Suprapubic skin (tissue), 3 donors: ENCODE results near the gene BMP2K.

ENCODE experiments used
- POLR2AphosphoS5 ChIP-seq, 3 donors: sonication (generic); formaldehyde crosslinking; IDR thresholded peaks; one replicate each; pipeline ENCODE4 v1.6.1; 2017; ENCODE audit warnings: antibody characterized with exemption in 3 of 3
- TF ChIP-seq, protein P1 (sequence below), 2 donors: fragments of 200-600 bp in 1 of 2; fragments of 450-650 bp in 1 of 2; sonication (generic) in 1 of 2; IDR thresholded peaks; one replicate each; pipeline ENCODE4 v1.5.1; 2016 to 2019; ENCODE audit warnings: antibody characterized with exemption in 2 of 2, mild to moderate bottlenecking in 1 of 2, moderate library complexity in 1 of 2

GRCh38 chr4:78939667-78940008 lies 163.5 kb downstream of the BMP2K start:
- TF ChIP-seq, protein P1, sequence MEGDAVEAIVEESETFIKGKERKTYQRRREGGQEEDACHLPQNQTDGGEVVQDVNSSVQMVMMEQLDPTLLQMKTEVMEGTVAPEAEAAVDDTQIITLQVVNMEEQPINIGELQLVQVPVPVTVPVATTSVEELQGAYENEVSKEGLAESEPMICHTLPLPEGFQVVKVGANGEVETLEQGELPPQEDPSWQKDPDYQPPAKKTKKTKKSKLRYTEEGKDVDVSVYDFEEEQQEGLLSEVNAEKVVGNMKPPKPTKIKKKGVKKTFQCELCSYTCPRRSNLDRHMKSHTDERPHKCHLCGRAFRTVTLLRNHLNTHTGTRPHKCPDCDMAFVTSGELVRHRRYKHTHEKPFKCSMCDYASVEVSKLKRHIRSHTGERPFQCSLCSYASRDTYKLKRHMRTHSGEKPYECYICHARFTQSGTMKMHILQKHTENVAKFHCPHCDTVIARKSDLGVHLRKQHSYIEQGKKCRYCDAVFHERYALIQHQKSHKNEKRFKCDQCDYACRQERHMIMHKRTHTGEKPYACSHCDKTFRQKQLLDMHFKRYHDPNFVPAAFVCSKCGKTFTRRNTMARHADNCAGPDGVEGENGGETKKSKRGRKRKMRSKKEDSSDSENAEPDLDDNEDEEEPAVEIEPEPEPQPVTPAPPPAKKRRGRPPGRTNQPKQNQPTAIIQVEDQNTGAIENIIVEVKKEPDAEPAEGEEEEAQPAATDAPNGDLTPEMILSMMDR (IDR thresholded peaks at IDR 0.05) = no peak
- no peak for TF ChIP-seq POLR2AphosphoS5 (IDR thresholded peaks at IDR 0.05)
